Heart left ventricle (tissue), 16 donors: Measurements from ENCODE around the gene LAMB2. TPM values are rescaled to one million over a fixed set of nuclear protein-coding genes. Genes with fewer than 3 reads are reported as not detected.

Source experiments
- ATAC-seq, 4 donors: fragments of 200-7000 bp; cut with Tn5 transposase; one replicate each; pipeline ENCODE4 v1.9.1; 2020 to 2022; ENCODE audit warnings: moderate library complexity in 4 of 4, mild to moderate bottlenecking in 3 of 4, moderate number of reproducible peaks in 1 of 4
- DNase-seq, 5 donors: peaks; one replicate each; pipeline ENCODE4 v3.0.0-alpha.2; 2020
- H3K27ac ChIP-seq, 12 donors: fragments of 200-600 bp; sonication (generic) in 4 of 12; one replicate each; pipeline versions ENCODE4 v1.5.0 to v1.8.0; 2016 to 2022; ENCODE audit warnings: mild to moderate bottlenecking in 2 of 12
- H3K27me3 ChIP-seq, 9 donors: fragments of 200-600 bp; sonication (generic) in 2 of 9; one replicate each; pipeline versions ENCODE4 v1.5.1 to v1.8.0; 2016 to 2022; ENCODE audit warnings: mild to moderate bottlenecking in 3 of 9
- H3K36me3 ChIP-seq, 9 donors: fragments of 200-600 bp; sonication (generic) in 2 of 9; one replicate each; pipeline versions ENCODE4 v1.5.0 to v1.8.0; 2018 to 2022; ENCODE audit warnings: mild to moderate bottlenecking in 2 of 9
- H3K4me1 ChIP-seq, 12 donors: fragments of 200-600 bp; sonication (generic) in 4 of 12; one replicate each; pipeline versions ENCODE4 v1.5.0 to v1.8.0; 2016 to 2022; ENCODE audit warnings: mild to moderate bottlenecking in 3 of 12
- H3K4me3 ChIP-seq, 12 donors: fragments of 200-600 bp; sonication (generic) in 4 of 12; one replicate each; pipeline versions ENCODE4 v1.5.0 to v1.8.0; 2017 to 2022; ENCODE audit warnings: mild to moderate bottlenecking in 9 of 12, moderate library complexity in 4 of 12
- H3K9me3 ChIP-seq, 12 donors: fragments of 200-600 bp; sonication (generic) in 4 of 12; one replicate each; pipeline versions ENCODE4 v1.5.0 to v1.8.0; 2016 to 2022; ENCODE audit warnings: mild to moderate bottlenecking in 1 of 12
- CTCF ChIP-seq, 12 donors: fragments of 200-600 bp; sonication (generic) in 4 of 12; IDR thresholded peaks; one replicate each; pipeline versions ENCODE4 v1.5.0 to v1.8.0; 2018 to 2022; ENCODE audit warnings: antibody characterized with exemption in 12 of 12, mild to moderate bottlenecking in 5 of 12
- POLR2A ChIP-seq, 2 donors: fragments of 450-650 bp; IDR thresholded peaks; one replicate each; pipeline ENCODE4 v1.6.1; 2017; ENCODE audit warnings: antibody characterized with exemption in 2 of 2, mild to moderate bottlenecking in 2 of 2, moderate library complexity in 2 of 2
- WGBS, 4 donors: extraction: QIAGEN DNeasy Blood & Tissue Kit in 2 of 4; methylation state at CpG; one replicate each; pipeline versions ENCODE4 v1.1.5 to v1.1.7; 2013 to 2018; 5-methylcytosine and 5-hydroxymethylcytosine counted together
- intact Hi-C, 10 donors: fragments of 100-400 bp; cut with DNase I; formaldehyde crosslinking; loops; one replicate each; pipeline versions ENCODE4 v1.11.1 to v1.14.2; 2022
- polyA plus RNA-seq, 2 donors: library from polyadenylated mRNA; stranded (reverse); fragments of 200-250 nt; gene quantifications; one replicate each; pipeline ENCODE4 v1.2.3, GENCODE V29; 2013
- total RNA-seq, 9 donors: library from RNA; depleted of rRNA in 2 of 9; stranded (reverse); fragments of >200 nt in 2 of 9; fragmentation: NEBNext Ultra II Directional in 3 of 9; extraction: Animal tissue kit (Norgen Biotek cat#: 25700) in 3 of 9; gene quantifications; one replicate each; pipeline versions ENCODE4 v1.1.0 to v1.2.4, GENCODE V29; 2016 to 2023
- donor health status: ischemic (EF 13 %, LVEDD 7.1; RV severe dilation, severe dysfunction).
- donor health status: healthy with polysubstance abuse.
- donor health status: DM: no; HTN: yes; CAD: no.
- donor health status: DM: no; HTN: no; CAD: no.
- donor health status: ischemic (EF 25% LVEDD 6.9; RV normal size, moderate dysfunction).
- donor health status: ischemic (EF 25% LVEDD 5.7; RV mildly dilated, moderate dysfunction).
- donor health status: healthy.
- donor health status: DM: yes; HTN: yes; CAD: no.
- donor health status: ischemic (EF 35%, LVEDD 5.7; RV mildly dilated, moderate dysfunction).
- donor health status: nonischemic (EF 11% LVEDD 7.7; RV severe dilation, severe dysfunction).
- donor health status: DM: yes; HTN: yes; CAD: no.
- donor health status: PGD.
- donor health status: ischemic (EF 29% LVEDD 5.4; RV normal size, mild dysfunction).
- donor health status: nonischemic (EF 23%, LVEDD 6.1; RV moderate dilation, normal function).

The LAMB2 gene
- total and polyA plus RNA-seq, 11 donors, result 290 to 1,265 (median 769) TPM

- ATAC-seq, result peak; percentile 79 to 91 (median 83)
- WGBS, 4 donors, result 0 to 3% (median 0%) methylated on average over 28 to 30 of the region's 30 CpGs
- H3K4me1 ChIP-seq, result peaks cover 8 to 48% (median 30%) of the 10 kb centered on the region in 12 donors
Measured at GRCh38 chr3:49133226-49133951, 539 bp upstream of the LAMB2 start.

GRCh38 chr3:49132073-49132436 lies 795 bp downstream of the LAMB2 start:
- Histone ChIP-seq H3K27me3 (no peaks in the 10 kb centered on the region), H3K36me3 (peaks cover 2 to 43% (median 38%) of the 10 kb centered on the region in 9 donors), H3K4me3 (peak overlapping the region; percentile 62 to 90 (median 80)), H3K9me3 (no peaks in the 10 kb centered on the region), H3K27ac (peak overlapping the region; percentile 87 to 99 (median 94)), H3K4me1 (peaks cover 8 to 48% (median 30%) of the 10 kb centered on the region in 12 donors)
- ATAC-seq, result no peak
- no peak for DNase-seq
- TF ChIP-seq POLR2A (IDR thresholded peaks at IDR 0.05) (no peak), CTCF (IDR thresholded peaks at IDR 0.05) (no peak)
- 20 to 45% (median 28%) methylated on average over 9 of the region's 9 CpGs for WGBS, 4 donors
- intact Hi-C loops, result loop anchor here in 4 of 10 donors (2.0 to 10.0 kb wide), 4 partner anchors 35 to 543 kb away; partner anchors contain the start of genes KLHDC8B (in 2 of the 4), QRICH1 (in 2 of the 4), APEH (in 1 of the 4) and CCDC71 (in 1 of the 4)

More at GRCh38 chr3:49133226-49133951, 539 bp upstream of the LAMB2 start:
- intact Hi-C loops, result loop anchor here in 5 of 10 donors (1.0 to 10.0 kb wide), 6 partner anchors 13 to 541 kb away; partner anchors contain the start of genes QRICH1 (in 3 of the 5), KLHDC8B (in 2 of the 5), APEH (in 1 of the 5) and CCDC71 (in 1 of the 5)
- H3K27ac ChIP-seq, result peak overlapping the region; percentile 87 to 99 (median 94)
- no peaks in the 10 kb centered on the region for H3K9me3 ChIP-seq
- DNase-seq, result peak; percentile 87 to 92 (median 91)
- H3K36me3 ChIP-seq, result peaks cover 2 to 29% (median 25%) of the 10 kb centered on the region in 9 donors
- H3K27me3 ChIP-seq, result no peaks in the 10 kb centered on the region
- TF ChIP-seq POLR2A (IDR thresholded peaks at IDR 0.05) (peak in 1 of 2 donors; percentile 26), CTCF (IDR thresholded peaks at IDR 0.05) (no peak)
- peak overlapping the region; percentile 62 to 90 (median 80) for H3K4me3 ChIP-seq

- TF ChIP-seq CTCF (IDR thresholded peaks at IDR 0.05) (no peak), POLR2A (IDR thresholded peaks at IDR 0.05) (no peak)
- 56 to 83% (median 75%) methylated on average over 4 to 6 of the region's 6 CpGs for WGBS, 4 donors
- peak overlapping the region; percentile 87 to 99 (median 94) for H3K27ac ChIP-seq
- ATAC-seq (no peak), DNase-seq (no peak)
- no peaks in the 10 kb centered on the region for H3K9me3 ChIP-seq
- no peaks in the 10 kb centered on the region for H3K27me3 ChIP-seq
- intact Hi-C loops, result loop anchor here in 3 of 10 donors (5.0 to 10.0 kb wide), 3 partner anchors 36 to 543 kb away; partner anchors contain the start of genes KLHDC8B (in 2 of the 3), APEH (in 1 of the 3) and CCDC71 (in 1 of the 3)
- peaks cover 8 to 48% (median 30%) of the 10 kb centered on the region in 12 donors for H3K4me1 ChIP-seq
- H3K4me3 ChIP-seq, result peak overlapping the region; percentile 62 to 90 (median 80)
- H3K36me3 ChIP-seq, result peaks cover 2 to 47% (median 43%) of the 10 kb centered on the region in 9 donors
Measured at GRCh38 chr3:49131576-49131975, 1.3 kb downstream of the LAMB2 start.

- 42 to 50% (median 44%) methylated on average over 10 to 12 of the region's 12 CpGs for WGBS, 4 donors
- Histone ChIP-seq H3K27ac (peak overlapping the region in 11 of 12 donors; percentile 87 to 99 (median 94)), H3K4me3 (peak overlapping the region in 8 of 12 donors; percentile 74 to 90 (median 82)), H3K9me3 (no peaks in the 10 kb centered on the region), H3K36me3 (peaks cover 2 to 53% (median 48%) of the 10 kb centered on the region in 9 donors), H3K27me3 (no peaks in the 10 kb centered on the region), H3K4me1 (peaks cover 8 to 48% (median 30%) of the 10 kb centered on the region in 12 donors)
- TF ChIP-seq POLR2A (IDR thresholded peaks at IDR 0.05) (no peak), CTCF (IDR thresholded peaks at IDR 0.05) (no peak)
- intact Hi-C loops, result loop anchor here in 3 of 10 donors (5.0 to 10.0 kb wide), 3 partner anchors 36 to 544 kb away; partner anchors contain the start of genes KLHDC8B (in 2 of the 3), APEH (in 1 of the 3) and CCDC71 (in 1 of the 3)
- peak in 1 of 5 donors; percentile 51 for DNase-seq
- peak in 2 of 4 donors; percentile 8 to 26 for ATAC-seq
Measured at GRCh38 chr3:49131040-49131439, 1.8 kb downstream of the LAMB2 start.
